H1 (cell line): ENCODE measurements around the gene UGT1A3.

Source experiments
- CTCF ChIP-seq, 3 experiments: IDR thresholded peaks; 1 replicate in 2 of 3; 2 replicates in 1 of 3; pipeline versions ENCODE4 v1.5.1 to v1.6.1; 2011; ENCODE audit warnings: low read length in 3 of 3, mild to moderate bottlenecking in 3 of 3, inconsistent platforms in 2 of 3, low read depth in 1 of 3, moderate library complexity in 1 of 3; ENCODE audit not compliant: insufficient read depth in 1 of 3; ENCODE audit errors: control extremely low read depth in 1 of 3
- SUZ12 ChIP-seq: fragments of 200-600 bp; sonication (generic); IDR thresholded peaks from 2 replicates; pipeline ENCODE4 v1.6.1; 2012; ENCODE audit warnings: mild to moderate bottlenecking, inconsistent platforms, low read length, moderate library complexity, mixed read lengths

DNA sequence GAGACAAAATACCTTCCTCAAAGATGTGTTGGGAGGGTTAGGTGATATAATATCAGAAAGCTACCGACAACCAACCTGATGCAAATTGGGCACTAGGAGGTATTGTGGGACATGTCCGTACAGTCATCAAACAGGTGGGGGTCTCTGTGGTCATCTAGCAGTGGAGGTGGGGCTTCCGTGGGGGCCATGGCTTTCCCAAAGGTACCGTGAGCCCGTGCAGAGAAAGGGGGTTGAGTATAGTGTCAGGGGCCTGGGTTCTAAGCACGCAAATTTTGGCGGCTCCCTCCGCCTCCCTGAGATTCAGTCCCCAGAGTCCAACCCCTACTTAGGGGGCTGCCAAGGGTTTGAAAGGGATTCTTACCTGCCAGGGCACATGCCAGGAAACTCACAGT lies 92.9 kb downstream of the UGT1A3 start:
- TF ChIP-seq CTCF (IDR thresholded peaks at IDR 0.05; ENCODE audit: control extremely low read depth in 1 of 3, insufficient read depth in 1 of 3, low read depth in 1 of 3, low read length in 3 of 3), result no peak
- TF ChIP-seq SUZ12, result no peak
